ENCODE data around the gene ZSCAN29. TPM values are rescaled to one million over a fixed set of nuclear protein-coding genes. Genes with fewer than 3 reads are reported as not detected.

Gene ZSCAN29
- total RNA-seq, 2 experiments from 2014 or later, result 30.2 to 73.7 TPM

GRCh38 chr15:43414196-43414595 is 43.4 kb upstream of the ZSCAN29 start:
- no peak overlapping the region for H2AFZ ChIP-seq (ENCODE audit: low read length)
- no peaks in the 10 kb centered on the region for H3K9me2 ChIP-seq (ENCODE audit: insufficient read depth, low read length)
- no peaks in the 10 kb centered on the region for H3K4me1 ChIP-seq (ENCODE audit: insufficient read depth, low read length, poor library complexity, severe bottlenecking)
- H3K79me2 ChIP-seq (ENCODE audit: insufficient read depth, low read depth, low read length), result no peaks in the 10 kb centered on the region
- no peak overlapping the region for H3K4me2 ChIP-seq (ENCODE audit: low read length)
- ChIA-PET POLR2A (no interaction called here), CTCF (ENCODE audit: unreplicated experiment) (no interaction called here)
- H3K27ac ChIP-seq (ENCODE audit: low read depth, low read length, poor library complexity, severe bottlenecking), result no peak overlapping the region
- H3K4me3 ChIP-seq (ENCODE audit: low read depth, low read length, poor library complexity, severe bottlenecking), result no peak overlapping the region
- no TSS peak for BruUV-seq (replicated peaks)
- H3K36me3 ChIP-seq (ENCODE audit: insufficient read depth, low read length), result peaks cover 95% of the 10 kb centered on the region
- H3K9me3 ChIP-seq (ENCODE audit: low read length), result no peaks in the 10 kb centered on the region
- no peaks in the 10 kb centered on the region for H4K20me1 ChIP-seq (ENCODE audit: insufficient read depth, low read length)
- TF ChIP-seq, protein P1, sequence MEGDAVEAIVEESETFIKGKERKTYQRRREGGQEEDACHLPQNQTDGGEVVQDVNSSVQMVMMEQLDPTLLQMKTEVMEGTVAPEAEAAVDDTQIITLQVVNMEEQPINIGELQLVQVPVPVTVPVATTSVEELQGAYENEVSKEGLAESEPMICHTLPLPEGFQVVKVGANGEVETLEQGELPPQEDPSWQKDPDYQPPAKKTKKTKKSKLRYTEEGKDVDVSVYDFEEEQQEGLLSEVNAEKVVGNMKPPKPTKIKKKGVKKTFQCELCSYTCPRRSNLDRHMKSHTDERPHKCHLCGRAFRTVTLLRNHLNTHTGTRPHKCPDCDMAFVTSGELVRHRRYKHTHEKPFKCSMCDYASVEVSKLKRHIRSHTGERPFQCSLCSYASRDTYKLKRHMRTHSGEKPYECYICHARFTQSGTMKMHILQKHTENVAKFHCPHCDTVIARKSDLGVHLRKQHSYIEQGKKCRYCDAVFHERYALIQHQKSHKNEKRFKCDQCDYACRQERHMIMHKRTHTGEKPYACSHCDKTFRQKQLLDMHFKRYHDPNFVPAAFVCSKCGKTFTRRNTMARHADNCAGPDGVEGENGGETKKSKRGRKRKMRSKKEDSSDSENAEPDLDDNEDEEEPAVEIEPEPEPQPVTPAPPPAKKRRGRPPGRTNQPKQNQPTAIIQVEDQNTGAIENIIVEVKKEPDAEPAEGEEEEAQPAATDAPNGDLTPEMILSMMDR (conservative IDR thresholded peaks at IDR 0.05; ENCODE audit: low read length), result no peak
- TF ChIP-seq EZH2phosphoT487 (IDR thresholded peaks at IDR 0.05; ENCODE audit: borderline replicate concordance, low read depth, low read length), result no peak
- no peak for DNase-seq (ENCODE audit: low spot score)
- intact Hi-C loops (cut with micrococcal nuclease; ENCODE audit: unreplicated experiment), result no loop called here

- no peak overlapping the region for H3K4me2 ChIP-seq (ENCODE audit: low read length)
- POLR2A ChIA-PET, result no interaction called here
- CTCF ChIA-PET (ENCODE audit: unreplicated experiment), result no interaction called here
- TF ChIP-seq, protein P1 (conservative IDR thresholded peaks at IDR 0.05; ENCODE audit: low read length), result no peak
- no peak for TF ChIP-seq EZH2phosphoT487 (IDR thresholded peaks at IDR 0.05; ENCODE audit: borderline replicate concordance, low read depth, low read length)
- H3K27ac ChIP-seq (ENCODE audit: low read depth, low read length, poor library complexity, severe bottlenecking), result no peak overlapping the region
- peaks cover 99% of the 10 kb centered on the region for H3K36me3 ChIP-seq (ENCODE audit: insufficient read depth, low read length)
- no peaks in the 10 kb centered on the region for H4K20me1 ChIP-seq (ENCODE audit: insufficient read depth, low read length)
- intact Hi-C loops (cut with micrococcal nuclease; ENCODE audit: unreplicated experiment), result no loop called here
- no peak overlapping the region for H2AFZ ChIP-seq (ENCODE audit: low read length)
- BruUV-seq (replicated peaks), result no TSS peak
- no peaks in the 10 kb centered on the region for H3K9me3 ChIP-seq (ENCODE audit: low read length)
- no peaks in the 10 kb centered on the region for H3K9me2 ChIP-seq (ENCODE audit: insufficient read depth, low read length)
- no peak overlapping the region for H3K4me3 ChIP-seq (ENCODE audit: low read depth, low read length, poor library complexity, severe bottlenecking)
- H3K4me1 ChIP-seq (ENCODE audit: insufficient read depth, low read length, poor library complexity, severe bottlenecking), result no peaks in the 10 kb centered on the region
- H3K79me2 ChIP-seq (ENCODE audit: insufficient read depth, low read depth, low read length), result no peaks in the 10 kb centered on the region
- no peak for DNase-seq (ENCODE audit: low spot score)
Measured at GRCh38 chr15:43412096-43412495, 41.3 kb upstream of the ZSCAN29 start.

- intact Hi-C loops (cut with micrococcal nuclease; ENCODE audit: unreplicated experiment), result no loop called here
- Histone ChIP-seq H3K79me2 (ENCODE audit: insufficient read depth, low read depth, low read length) (no peaks in the 10 kb centered on the region), H3K9me2 (ENCODE audit: insufficient read depth, low read length) (no peaks in the 10 kb centered on the region), H4K20me1 (ENCODE audit: insufficient read depth, low read length) (no peaks in the 10 kb centered on the region), H3K36me3 (ENCODE audit: insufficient read depth, low read length) (peaks cover 100% of the 10 kb centered on the region), H3K9me3 (ENCODE audit: low read length) (no peaks in the 10 kb centered on the region), H3K4me1 (ENCODE audit: insufficient read depth, low read length, poor library complexity, severe bottlenecking) (no peaks in the 10 kb centered on the region), H2AFZ (ENCODE audit: low read length) (no peak overlapping the region), H3K27ac (ENCODE audit: low read depth, low read length, poor library complexity, severe bottlenecking) (no peak overlapping the region), H3K4me2 (ENCODE audit: low read length) (no peak overlapping the region), H3K4me3 (ENCODE audit: low read depth, low read length, poor library complexity, severe bottlenecking) (no peak overlapping the region)
- ChIA-PET POLR2A (interaction anchor here (0.6 kb wide), 1 partner anchor 231 kb away, joined by 3 read pairs; no protein-coding TSS in a partner anchor), CTCF (ENCODE audit: unreplicated experiment) (no interaction called here)
- no TSS peak for BruUV-seq (replicated peaks)
- DNase-seq (ENCODE audit: low spot score), result no peak
- no peak for TF ChIP-seq EZH2phosphoT487 (IDR thresholded peaks at IDR 0.05; ENCODE audit: borderline replicate concordance, low read depth, low read length)
- TF ChIP-seq, protein P1 (conservative IDR thresholded peaks at IDR 0.05; ENCODE audit: low read length), result no peak
Measured at GRCh38 chr15:43410572-43411214, 39.9 kb upstream of the ZSCAN29 start.

All from OCI-LY7 (cell line).